NCI-H69 (cell line): ENCODE results near the gene SLC17A2.
A peak's percentile ranks its signal among the peaks of the same experiment; 100 is the strongest.

Source experiments
- DNase-seq: peaks from one replicate; lab custom pipeline; 2025; lab: John Stamatoyannopoulos, UW

Gene SLC17A2

GRCh38 chr6:25883991-25884390, 46.5 kb downstream of the SLC17A2 start:
- DNase-seq: no peak

GRCh38 chr6:25883536-25883935, 47.0 kb downstream of the SLC17A2 start:
- DNase-seq: peak; percentile 12

GRCh38 chr6:25882051-25882496, 48.4 kb downstream of the SLC17A2 start:
- DNase-seq: no peak

- DNase-seq: no peak
Measured at GRCh38 chr6:25880601-25881000, 49.9 kb downstream of the SLC17A2 start.

- DNase-seq: no peak
Measured at GRCh38 chr6:25878721-25879322, 51.7 kb downstream of the SLC17A2 start.

GRCh38 chr6:25875926-25876602, 54.4 kb downstream of the SLC17A2 start:
- DNase-seq: no peak

- DNase-seq: no peak
Measured at GRCh38 chr6:25875563-25875905, 55.0 kb downstream of the SLC17A2 start.

- no peak for DNase-seq
Measured at GRCh38 chr6:25874822-25875562, 55.5 kb downstream of the SLC17A2 start.

GRCh38 chr6:25874118-25874517, 56.4 kb downstream of the SLC17A2 start, which contains the start of gene SLC17A3:
SLC17A3 (minus strand) TSS chr6:25874243; CDS start chr6:25868387, 5,856 bp downstream.
- no peak for DNase-seq

GRCh38 chr6:25872814-25873213, 57.7 kb downstream of the SLC17A2 start:
- DNase-seq: no peak

- DNase-seq: no peak
Measured at GRCh38 chr6:25869840-25870239, 60.7 kb downstream of the SLC17A2 start.

- DNase-seq: no peak
Measured at GRCh38 chr6:25868436-25869183, 61.9 kb downstream of the SLC17A2 start.

GRCh38 chr6:25866011-25866410, 64.5 kb downstream of the SLC17A2 start:
- no peak for DNase-seq

GRCh38 chr6:25863360-25863759, 67.1 kb downstream of the SLC17A2 start:
- no peak for DNase-seq
